Measurements from ENCODE around the gene SYNGR2.

GRCh38 chr17:78123258-78123929, 45.0 kb upstream of the SYNGR2 start:
- TF ChIP-seq, protein P1, sequence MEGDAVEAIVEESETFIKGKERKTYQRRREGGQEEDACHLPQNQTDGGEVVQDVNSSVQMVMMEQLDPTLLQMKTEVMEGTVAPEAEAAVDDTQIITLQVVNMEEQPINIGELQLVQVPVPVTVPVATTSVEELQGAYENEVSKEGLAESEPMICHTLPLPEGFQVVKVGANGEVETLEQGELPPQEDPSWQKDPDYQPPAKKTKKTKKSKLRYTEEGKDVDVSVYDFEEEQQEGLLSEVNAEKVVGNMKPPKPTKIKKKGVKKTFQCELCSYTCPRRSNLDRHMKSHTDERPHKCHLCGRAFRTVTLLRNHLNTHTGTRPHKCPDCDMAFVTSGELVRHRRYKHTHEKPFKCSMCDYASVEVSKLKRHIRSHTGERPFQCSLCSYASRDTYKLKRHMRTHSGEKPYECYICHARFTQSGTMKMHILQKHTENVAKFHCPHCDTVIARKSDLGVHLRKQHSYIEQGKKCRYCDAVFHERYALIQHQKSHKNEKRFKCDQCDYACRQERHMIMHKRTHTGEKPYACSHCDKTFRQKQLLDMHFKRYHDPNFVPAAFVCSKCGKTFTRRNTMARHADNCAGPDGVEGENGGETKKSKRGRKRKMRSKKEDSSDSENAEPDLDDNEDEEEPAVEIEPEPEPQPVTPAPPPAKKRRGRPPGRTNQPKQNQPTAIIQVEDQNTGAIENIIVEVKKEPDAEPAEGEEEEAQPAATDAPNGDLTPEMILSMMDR (optimal IDR thresholded peaks at IDR 0.05 in 1 of 3, IDR thresholded peaks at IDR 0.05 in 1 of 3, conservative IDR thresholded peaks at IDR 0.05 in 1 of 3; ENCODE audit: extremely low read depth in 1 of 3, insufficient read depth in 2 of 3, low read length in 3 of 3), result no peak
- no peak for TF ChIP-seq EZH2 (IDR thresholded peaks at IDR 0.05; ENCODE audit: low read length)
